ENCODE results near the gene ZNF74. TPM values are rescaled to one million over a fixed set of nuclear protein-coding genes. Genes with fewer than 3 reads are reported as not detected.

The ZNF74 gene
- total and polyA plus RNA-seq, 7 donors = 1.4 to 18.8 (median 11.4) TPM

DNA sequence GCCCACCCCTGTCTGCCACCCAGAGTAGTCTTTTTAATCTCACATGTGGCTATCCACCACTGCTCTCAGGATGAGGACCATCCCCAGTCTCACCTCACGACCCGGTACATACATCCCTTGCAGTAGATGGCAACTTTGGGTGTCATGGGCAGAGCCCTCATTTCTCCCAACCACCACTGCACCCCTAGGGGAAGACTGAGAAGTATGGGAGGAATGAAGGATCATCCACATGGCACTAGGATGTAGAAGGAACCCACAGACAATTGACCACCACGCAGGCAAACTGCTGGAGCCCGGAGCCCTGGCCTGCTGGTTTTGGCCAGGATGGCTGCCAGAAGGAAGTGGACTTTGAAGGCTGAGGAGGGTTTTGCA, 45.6 kb downstream of the ZNF74 start:
- H3K27me3 ChIP-seq = peaks cover 0 to 21% (median 0%) of the 10 kb centered on the region in 3 donors
- intact Hi-C loops (cut with DNase I) = loop anchor here (5.0 kb wide), 1 partner anchor 58 kb away; the partner anchor contains the start of gene KLHL22
- 92 to 93% methylated on average over 4 of the region's 4 CpGs for WGBS, 2 donors
- H3K9me3 ChIP-seq = no peaks in the 10 kb centered on the region
- no peak overlapping the region for H3K4me3 ChIP-seq
- TF ChIP-seq EP300 (IDR thresholded peaks at IDR 0.05) = no peak
- TF ChIP-seq, protein P1, sequence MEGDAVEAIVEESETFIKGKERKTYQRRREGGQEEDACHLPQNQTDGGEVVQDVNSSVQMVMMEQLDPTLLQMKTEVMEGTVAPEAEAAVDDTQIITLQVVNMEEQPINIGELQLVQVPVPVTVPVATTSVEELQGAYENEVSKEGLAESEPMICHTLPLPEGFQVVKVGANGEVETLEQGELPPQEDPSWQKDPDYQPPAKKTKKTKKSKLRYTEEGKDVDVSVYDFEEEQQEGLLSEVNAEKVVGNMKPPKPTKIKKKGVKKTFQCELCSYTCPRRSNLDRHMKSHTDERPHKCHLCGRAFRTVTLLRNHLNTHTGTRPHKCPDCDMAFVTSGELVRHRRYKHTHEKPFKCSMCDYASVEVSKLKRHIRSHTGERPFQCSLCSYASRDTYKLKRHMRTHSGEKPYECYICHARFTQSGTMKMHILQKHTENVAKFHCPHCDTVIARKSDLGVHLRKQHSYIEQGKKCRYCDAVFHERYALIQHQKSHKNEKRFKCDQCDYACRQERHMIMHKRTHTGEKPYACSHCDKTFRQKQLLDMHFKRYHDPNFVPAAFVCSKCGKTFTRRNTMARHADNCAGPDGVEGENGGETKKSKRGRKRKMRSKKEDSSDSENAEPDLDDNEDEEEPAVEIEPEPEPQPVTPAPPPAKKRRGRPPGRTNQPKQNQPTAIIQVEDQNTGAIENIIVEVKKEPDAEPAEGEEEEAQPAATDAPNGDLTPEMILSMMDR (IDR thresholded peaks at IDR 0.05) = no peak
- no peak for TF ChIP-seq POLR2AphosphoS5 (IDR thresholded peaks at IDR 0.05)
- no peak for TF ChIP-seq POLR2A (IDR thresholded peaks at IDR 0.05)
- H3K36me3 ChIP-seq = peaks cover 0 to 28% (median 7%) of the 10 kb centered on the region in 4 donors
- DNase-seq = peak; percentile 50
- no peak overlapping the region for H3K27ac ChIP-seq
- peaks cover 0 to 41% (median 35%) of the 10 kb centered on the region in 4 donors for H3K4me1 ChIP-seq

DNA sequence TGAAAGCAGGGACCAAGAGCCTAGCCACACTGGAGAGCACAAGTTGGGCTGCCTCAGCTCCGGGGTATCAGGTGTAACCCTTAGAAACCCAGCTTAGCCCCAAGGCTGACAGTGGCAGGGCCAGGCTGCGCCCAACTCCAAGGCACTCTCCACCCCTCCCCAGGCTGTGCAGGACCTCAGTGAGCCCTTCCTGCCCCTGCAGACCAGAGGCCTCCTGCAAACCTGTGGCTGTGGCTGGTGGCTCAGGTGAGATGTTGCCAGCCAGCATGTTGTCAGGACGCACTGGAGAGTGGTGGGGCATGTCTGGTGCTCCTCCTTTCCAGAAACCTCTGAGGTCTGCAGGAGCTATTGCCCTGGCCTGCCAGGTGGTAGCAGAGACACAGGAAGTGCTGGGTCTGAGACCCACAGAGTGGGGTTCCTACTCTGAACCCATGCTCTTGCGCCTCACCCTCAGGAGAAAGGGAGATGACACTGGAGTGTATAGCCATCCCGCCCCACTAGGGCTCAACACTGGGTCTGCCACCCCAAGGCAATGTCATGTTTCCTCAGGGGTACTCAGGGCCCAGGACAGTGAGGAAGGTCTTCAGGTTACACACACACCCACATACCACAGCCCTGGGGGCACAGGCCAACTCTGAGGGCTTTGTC, 46.1 kb downstream of the ZNF74 start:
- Histone ChIP-seq H3K4me3 (no peak overlapping the region), H3K9me3 (no peaks in the 10 kb centered on the region), H3K27ac (no peak overlapping the region), H3K4me1 (peaks cover 0 to 39% (median 35%) of the 10 kb centered on the region in 4 donors), H3K36me3 (peaks cover 0 to 33% (median 7%) of the 10 kb centered on the region in 4 donors), H3K27me3 (peaks cover 0 to 18% (median 0%) of the 10 kb centered on the region in 3 donors)
- intact Hi-C loops (cut with DNase I) = loop anchor here (5.0 kb wide), 1 partner anchor 57 kb away; the partner anchor contains the start of gene KLHL22
- WGBS, 2 donors = 95 to 98% methylated on average over 5 of the region's 5 CpGs
- DNase-seq = peak; percentile 54
- TF ChIP-seq POLR2AphosphoS5 (IDR thresholded peaks at IDR 0.05) = no peak
- TF ChIP-seq, protein P1 (IDR thresholded peaks at IDR 0.05) = no peak
- TF ChIP-seq EP300 (IDR thresholded peaks at IDR 0.05) = no peak
- no peak for TF ChIP-seq POLR2A (IDR thresholded peaks at IDR 0.05)

DNA sequence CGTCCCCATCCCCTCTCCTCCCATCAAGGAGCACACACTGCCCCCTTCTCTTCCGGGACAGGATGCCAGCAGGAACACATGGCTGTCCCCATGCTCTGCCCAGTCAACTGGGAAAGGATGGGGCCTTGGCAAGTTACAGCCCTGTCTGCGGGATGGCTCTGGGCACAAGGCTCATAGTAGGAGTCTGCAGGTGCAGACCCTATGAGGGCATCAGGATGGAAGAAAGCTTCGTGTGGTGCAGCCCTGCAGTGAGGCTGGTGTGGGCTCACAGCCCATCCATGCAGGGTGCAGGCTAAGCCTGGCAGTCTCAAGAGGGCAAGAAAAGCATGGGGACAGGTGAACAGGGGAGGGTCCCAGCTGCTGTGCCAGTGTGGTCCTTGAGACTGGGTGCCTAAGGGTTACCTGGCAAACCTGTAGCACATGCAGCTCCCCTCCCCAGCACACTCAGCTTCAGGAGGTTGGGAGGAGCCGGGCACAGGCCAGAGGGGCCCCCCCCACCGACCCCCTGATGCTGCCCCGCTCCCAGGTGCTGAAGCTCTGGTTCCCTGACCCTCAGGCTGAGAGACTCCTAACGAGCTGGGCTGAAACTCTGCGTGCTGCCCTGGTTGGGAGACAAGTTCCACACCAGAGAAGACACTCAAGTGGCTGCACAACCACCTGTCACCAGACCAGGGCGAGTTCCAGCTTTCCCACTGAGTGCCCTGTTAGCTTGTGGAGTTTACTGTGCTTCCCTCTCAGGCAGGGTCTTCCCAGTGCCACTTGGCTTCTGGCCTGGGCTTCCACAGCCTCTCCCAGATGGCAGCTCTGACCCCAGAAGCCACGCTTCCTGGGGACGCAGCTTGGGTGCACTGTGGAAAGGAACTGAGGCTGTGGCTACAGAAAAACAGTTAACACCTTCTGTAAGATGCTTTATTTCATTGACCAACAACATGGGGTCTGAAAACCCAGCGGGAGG, 47.0 kb downstream of the ZNF74 start:
- Histone ChIP-seq H3K4me3 (no peak overlapping the region), H3K4me1 (peaks cover 0 to 30% (median 28%) of the 10 kb centered on the region in 4 donors), H3K27ac (peak overlapping the region in 1 of 4 donors; percentile 6), H3K36me3 (peaks cover 4 to 41% (median 12%) of the 10 kb centered on the region in 4 donors), H3K9me3 (no peaks in the 10 kb centered on the region), H3K27me3 (peaks cover 0 to 9% (median 0%) of the 10 kb centered on the region in 3 donors)
- DNase-seq = peak; percentile 46
- TF ChIP-seq, protein P1 (IDR thresholded peaks at IDR 0.05) = no peak
- no peak for TF ChIP-seq POLR2AphosphoS5 (IDR thresholded peaks at IDR 0.05)
- TF ChIP-seq EP300 (IDR thresholded peaks at IDR 0.05) = no peak
- no peak for TF ChIP-seq POLR2A (IDR thresholded peaks at IDR 0.05)
- WGBS, 2 donors = 81 to 84% methylated on average over 13 of the region's 13 CpGs
- intact Hi-C loops (cut with DNase I) = no loop called here

DNA sequence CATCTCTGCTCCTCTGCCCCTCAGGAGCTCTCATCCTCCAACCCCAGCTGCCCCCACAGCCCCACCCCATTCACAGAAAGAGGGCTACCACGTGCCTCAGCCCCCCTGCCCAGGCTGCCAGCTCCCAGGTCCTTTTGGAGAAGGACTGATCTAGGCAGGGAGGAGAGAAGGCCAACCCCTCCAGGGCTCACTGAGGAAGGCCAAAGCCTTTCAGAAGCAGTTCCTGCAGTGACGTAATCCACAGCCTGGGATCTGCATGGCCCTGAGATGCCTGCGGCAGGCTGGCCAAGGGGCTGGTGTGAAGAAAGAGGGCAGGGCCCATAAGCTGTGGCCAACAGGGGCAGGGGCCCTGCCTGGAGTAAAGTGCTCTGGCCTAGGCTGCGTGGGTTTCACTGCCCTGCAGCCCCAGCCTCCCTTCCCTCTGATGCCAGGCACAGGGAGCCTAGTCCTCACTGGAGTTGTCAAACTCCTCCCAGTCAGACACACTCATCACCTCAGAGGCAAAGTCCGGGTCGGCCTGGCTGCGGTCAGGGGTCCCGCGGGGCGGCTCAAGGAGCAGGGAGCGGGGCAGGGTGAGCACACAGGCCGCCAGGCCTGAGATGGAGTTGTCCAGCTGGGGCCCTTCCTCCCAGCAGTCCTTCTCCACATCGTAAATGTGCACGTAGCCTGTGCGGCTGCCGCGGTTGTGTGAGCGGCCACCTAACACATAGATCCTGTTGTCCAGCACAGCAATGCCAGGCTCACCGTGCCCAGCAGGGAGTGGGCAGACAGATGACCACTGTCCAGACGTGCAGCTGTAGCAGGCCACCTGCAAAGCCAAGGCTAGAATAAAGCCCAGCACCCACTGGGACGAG, 47.9 kb downstream of the ZNF74 start:
- TF ChIP-seq POLR2A (IDR thresholded peaks at IDR 0.05) (no peak), EP300 (IDR thresholded peaks at IDR 0.05) (no peak), POLR2AphosphoS5 (IDR thresholded peaks at IDR 0.05) (no peak)
- TF ChIP-seq, protein P1 (IDR thresholded peaks at IDR 0.05) = no peak
- intact Hi-C loops (cut with DNase I) = no loop called here
- H3K36me3 ChIP-seq = peaks cover 9 to 47% (median 18%) of the 10 kb centered on the region in 4 donors

More for the DNA sequence above, 47.9 kb downstream of the ZNF74 start:
- Histone ChIP-seq H3K27me3 (no peaks in the 10 kb centered on the region), H3K4me3 (no peak overlapping the region), H3K27ac (peak overlapping the region in 1 of 4 donors; percentile 6), H3K4me1 (peaks cover 0 to 21% (median 18%) of the 10 kb centered on the region in 4 donors), H3K9me3 (no peaks in the 10 kb centered on the region)
- WGBS, 2 donors = 86 to 87% methylated on average over 21 of the region's 21 CpGs
- DNase-seq = no peak

All from sigmoid colon (tissue), 7 donors.